Stimulated activated CD8-positive, alpha-beta memory T cell treated with anti-CD3 and anti-CD28 coated beads, Interleukin-15, amount 100 ng/mL, for 1 hour (primary cell): ENCODE measurements around the gene CARMIL1.

Source experiments
- DNase-seq: peaks from one replicate; pipeline ENCODE4 v3.0.0-alpha.2; 2020; ENCODE audit warnings: low read depth

Gene CARMIL1

GRCh38 chr6:25446830-25447569 lies 167.8 kb downstream of the CARMIL1 start:
- no peak for DNase-seq

DNA sequence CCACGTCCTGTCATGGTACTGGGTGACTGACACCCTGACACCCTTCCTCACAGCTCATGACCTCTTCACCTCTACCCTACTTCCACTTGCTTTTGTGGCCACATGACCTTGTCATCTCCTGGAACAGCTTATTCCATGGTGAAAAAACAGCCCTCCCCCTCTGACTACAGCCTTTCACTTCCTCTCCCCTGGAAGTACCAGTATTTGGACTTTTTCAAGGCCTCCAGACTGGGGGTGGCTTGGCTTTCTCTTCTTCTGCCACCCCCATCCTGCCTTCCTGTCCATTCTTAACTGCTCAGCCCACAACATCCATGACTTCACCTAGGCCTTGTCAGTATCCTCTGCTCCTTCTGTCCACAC lies 168.4 kb downstream of the CARMIL1 start:
- no peak for DNase-seq

DNA sequence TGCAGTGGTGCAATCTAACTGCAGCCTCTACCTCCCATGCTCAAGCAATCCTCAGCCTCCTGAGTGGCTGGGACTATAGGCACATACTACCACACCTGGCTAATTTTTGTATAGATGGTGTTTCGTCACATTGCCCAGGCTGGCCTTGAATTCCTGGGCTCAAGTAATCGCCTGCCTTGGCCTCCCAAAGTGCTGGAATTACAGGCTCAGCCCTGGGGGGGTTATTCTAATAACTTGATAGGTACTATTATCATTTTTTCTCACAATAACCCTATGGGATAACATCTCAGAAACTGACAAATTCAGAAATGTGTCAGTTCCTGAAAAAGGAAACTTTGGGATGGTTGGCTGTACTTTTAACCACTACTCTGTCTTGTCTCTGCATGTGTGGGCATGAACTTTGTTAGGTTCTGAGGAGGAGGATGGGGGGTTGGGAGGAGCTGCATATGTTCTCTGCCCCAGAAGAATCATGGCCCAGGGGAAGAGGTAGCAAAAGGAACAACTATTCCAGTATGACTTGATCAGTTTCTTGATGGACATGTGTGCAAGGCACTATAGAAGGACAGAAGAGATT lies 169.9 kb downstream of the CARMIL1 start:
- DNase-seq, result no peak

DNA sequence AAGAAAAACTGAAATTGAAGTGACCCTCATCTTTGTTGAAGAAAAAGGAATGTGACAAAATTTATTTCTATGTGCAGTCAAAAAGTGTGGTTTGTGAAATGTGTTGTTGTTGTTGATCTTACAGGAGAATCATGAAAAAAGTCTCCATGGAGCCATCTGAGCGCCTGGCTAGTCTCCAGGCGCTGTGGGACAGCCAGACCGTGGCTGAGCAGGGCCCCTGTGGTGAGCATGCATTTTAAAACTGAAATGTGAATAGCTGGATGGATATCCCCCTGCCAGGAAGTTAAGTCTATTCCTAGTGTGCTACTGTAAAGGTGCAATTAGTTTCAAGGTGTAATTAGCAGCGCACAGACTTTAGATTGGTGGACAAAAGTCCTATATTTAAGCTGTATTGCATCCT lies 170.6 kb downstream of the CARMIL1 start:
- no peak for DNase-seq

DNA sequence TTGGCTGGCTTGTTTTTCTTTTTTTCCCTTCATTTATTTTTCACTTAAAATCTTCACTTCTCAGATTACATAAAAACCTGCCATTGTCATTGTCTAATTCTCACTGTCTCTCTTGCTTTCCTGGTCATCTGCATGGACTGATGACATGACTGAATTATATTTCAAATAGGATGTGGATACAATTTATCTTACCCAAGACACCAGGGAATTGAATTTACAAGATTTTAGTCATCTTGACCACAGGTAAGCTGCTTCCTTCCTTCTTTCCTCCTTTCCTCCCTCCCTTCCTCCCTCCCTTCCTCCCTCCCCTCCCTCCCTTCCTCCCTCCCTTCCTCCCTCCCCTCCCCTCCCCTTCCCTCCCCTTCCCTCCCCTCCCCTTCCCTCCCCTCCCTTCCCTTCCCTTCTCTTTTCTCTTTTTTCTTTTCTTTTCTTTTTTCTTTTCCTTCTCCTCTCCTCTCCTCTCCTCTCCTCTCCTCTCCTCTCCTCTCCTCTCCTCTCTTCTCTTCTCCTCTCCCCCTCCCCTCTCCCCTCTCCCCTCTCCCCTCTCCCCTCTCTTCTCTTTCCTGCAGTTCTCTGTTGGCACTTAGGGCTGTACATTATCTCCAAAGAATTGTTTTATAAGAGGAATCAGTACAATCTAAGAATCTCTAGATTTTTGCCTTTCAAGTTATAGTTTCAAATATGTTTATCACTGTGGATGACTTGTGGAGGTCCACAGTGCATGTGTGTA lies 171.5 kb downstream of the CARMIL1 start:
- no peak for DNase-seq

- no peak for DNase-seq
These were observed 172.9 kb downstream of the CARMIL1 start for GRCh38 chr6:25452031-25452430.

- no peak for DNase-seq
These were observed 174.1 kb downstream of the CARMIL1 start for GRCh38 chr6:25453288-25453687.

GRCh38 chr6:25454136-25454535 lies 175.0 kb downstream of the CARMIL1 start:
- DNase-seq, result no peak

GRCh38 chr6:25456249-25457040 lies 177.3 kb downstream of the CARMIL1 start:
- DNase-seq, result no peak

- DNase-seq, result no peak
These were observed 178.3 kb downstream of the CARMIL1 start for GRCh38 chr6:25457516-25457915.

DNA sequence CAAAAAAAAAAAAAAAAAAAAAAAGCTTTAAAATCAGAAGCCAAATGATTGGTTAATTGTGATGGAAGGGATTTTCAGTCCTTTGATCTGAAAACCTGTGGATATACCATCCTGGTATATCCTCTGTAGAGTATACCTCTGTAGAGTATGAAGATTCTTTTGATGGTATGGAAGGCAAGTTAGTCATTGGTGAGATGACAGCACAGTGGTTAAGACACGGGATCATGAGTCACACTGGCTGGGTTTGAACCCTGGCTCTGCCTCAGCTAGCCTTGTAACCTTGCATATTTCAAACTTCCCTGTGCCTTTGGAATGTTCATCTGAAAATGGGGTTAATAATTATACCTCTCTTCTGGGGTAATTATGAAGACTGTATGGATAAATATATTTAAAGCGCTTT lies 179.3 kb downstream of the CARMIL1 start:
- no peak for DNase-seq

- no peak for DNase-seq
These were observed 183.2 kb downstream of the CARMIL1 start for GRCh38 chr6:25462235-25462897.

GRCh38 chr6:25463441-25463840 lies 184.3 kb downstream of the CARMIL1 start:
- no peak for DNase-seq

DNA sequence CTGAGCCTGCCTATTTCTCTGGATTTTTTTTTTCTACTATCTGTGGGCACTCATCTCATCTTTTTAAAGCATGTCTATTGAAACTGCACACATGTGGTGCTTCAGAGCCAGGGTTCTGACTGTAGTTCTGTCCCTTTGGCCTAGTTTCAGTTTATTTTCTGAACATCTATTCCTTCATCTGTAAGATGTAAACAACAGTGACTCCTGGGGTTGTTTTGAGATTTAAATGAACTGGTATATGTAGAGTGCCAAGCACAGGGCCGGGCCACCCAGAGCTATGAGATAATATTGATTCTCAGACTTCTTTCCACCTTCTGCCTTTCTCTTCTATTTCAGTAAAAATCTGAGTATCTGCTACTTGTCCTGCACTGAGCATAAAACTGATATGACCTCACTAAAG lies 185.1 kb downstream of the CARMIL1 start:
- no peak for DNase-seq

DNA sequence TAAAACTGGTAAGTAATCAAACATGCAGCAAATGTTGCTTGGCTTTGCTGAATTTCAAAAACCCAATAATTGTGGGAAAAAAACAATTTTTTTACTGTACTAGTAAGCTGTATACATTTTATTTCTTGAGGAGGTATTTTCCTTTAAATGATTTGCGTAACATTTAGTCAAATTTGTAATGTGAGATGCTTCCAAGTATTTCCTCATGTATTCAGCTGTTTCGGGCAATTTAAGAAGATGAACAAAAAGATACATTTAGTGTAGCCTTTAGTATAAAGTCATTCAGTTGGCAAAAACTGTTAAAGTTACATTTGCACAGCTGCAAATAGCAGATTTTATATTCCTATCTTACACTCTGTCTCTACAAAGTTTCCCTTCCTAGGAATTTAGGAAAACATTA lies 186.8 kb downstream of the CARMIL1 start:
- DNase-seq, result no peak

GRCh38 chr6:25468881-25469280 lies 189.7 kb downstream of the CARMIL1 start:
- DNase-seq, result no peak

DNA sequence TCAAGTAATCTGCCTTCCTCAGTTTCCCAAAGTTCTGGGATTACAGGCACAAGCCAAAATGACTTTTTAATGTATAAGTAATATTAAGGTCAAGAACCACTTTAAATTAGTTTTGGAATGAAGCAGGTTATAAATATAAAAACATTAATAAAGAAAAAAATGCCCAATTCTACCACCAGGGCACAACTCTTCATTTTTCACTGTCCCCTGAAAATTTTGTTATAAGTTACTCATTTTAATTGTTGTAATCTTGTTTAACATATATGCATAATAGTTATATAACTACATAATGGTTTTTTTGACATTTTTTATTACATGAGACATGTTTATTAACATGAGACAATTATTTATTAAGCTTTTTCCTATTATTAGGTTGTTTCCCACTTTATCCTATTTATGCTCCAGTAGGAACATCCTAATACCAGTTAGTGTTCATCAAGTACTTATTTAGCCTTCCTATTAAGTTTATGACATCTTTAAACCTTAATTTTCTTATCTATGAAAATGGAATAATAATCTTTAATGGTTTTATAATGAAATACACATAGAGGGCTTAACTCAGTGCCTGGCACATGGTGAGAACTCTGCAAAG lies 190.7 kb downstream of the CARMIL1 start:
- DNase-seq, result no peak

GRCh38 chr6:25472306-25472705 lies 193.1 kb downstream of the CARMIL1 start:
- DNase-seq, result no peak

DNA sequence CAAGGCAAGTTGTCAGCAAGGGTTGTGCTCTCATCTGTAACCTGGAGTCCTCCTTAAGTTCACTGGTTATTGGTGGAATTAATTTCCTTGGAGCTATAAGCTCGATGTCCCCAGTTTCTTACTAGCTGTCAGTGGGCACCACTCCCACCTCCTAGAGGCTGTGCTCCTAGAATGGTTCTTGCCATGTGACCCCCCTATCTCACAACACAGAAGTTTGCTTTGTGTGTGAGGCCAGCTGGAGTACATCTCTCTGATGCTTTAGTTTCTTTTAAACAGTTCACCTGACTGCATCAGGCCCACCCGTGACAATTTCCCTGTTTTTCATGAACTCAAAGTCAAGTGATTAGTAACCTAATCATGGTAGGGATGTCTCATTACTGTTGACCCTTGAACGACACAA lies 193.7 kb downstream of the CARMIL1 start:
- no peak for DNase-seq

DNA sequence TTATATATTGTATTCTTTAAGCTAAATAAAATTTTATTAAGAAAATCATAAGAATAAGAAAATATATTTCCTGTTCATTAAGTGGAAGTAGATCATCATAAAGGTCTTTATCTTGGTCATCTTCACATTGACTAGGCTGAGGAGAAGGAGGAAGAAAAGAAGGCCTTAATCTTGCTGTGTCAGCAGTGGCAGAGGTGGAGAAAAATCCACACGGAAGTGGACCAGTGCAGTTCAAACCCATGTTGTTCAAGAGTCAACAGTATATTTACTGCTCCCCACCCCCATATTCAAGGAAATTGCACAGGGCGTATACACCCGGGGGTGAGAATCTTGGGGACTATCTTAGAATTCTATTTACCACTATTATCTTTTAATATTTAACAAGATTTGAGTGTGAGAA lies 194.3 kb downstream of the CARMIL1 start:
- DNase-seq, result no peak

GRCh38 chr6:25476126-25476525 lies 197.0 kb downstream of the CARMIL1 start:
- DNase-seq, result no peak
